Left lung (tissue), 10 donors: ENCODE measurements around the gene CAV2. TPM values are rescaled to one million over a fixed set of nuclear protein-coding genes. Genes with fewer than 3 reads are reported as not detected.
"Not testable (repeated sequence)": the region's sequence is repeated elsewhere in the genome, so short reads cannot be mapped to it uniquely, and the experiment has no call there.

ENCODE experiments used
- ATAC-seq: fragments of 200-7000 bp; cut with Tn5 transposase; one replicate; pipeline ENCODE4 v1.9.1; 2020; ENCODE audit warnings: moderate library complexity
- DNase-seq, 4 donors: peaks; one replicate each; pipeline ENCODE4 v3.0.0-alpha.2; 2013 to 2020
- H3K27ac ChIP-seq, 2 donors: fragments of 200-600 bp; sonication (generic) in 1 of 2; one replicate each; pipeline versions ENCODE4 v1.5.0 to v1.8.0; 2020 to 2021
- H3K27me3 ChIP-seq, 2 donors: fragments of 200-600 bp; sonication (generic) in 1 of 2; one replicate each; pipeline versions ENCODE4 v1.5.0 to v1.8.0; 2020 to 2021
- H3K36me3 ChIP-seq, 2 donors: fragments of 200-600 bp; sonication (generic) in 1 of 2; one replicate each; pipeline versions ENCODE4 v1.5.0 to v1.8.0; 2020 to 2021
- H3K4me1 ChIP-seq, 2 donors: fragments of 200-600 bp; one replicate each; pipeline ENCODE4 v1.8.0; 2021
- H3K4me3 ChIP-seq, 2 donors: fragments of 200-600 bp; sonication (generic) in 1 of 2; one replicate each; pipeline versions ENCODE4 v1.5.0 to v1.8.0; 2020 to 2021; ENCODE audit warnings: mild to moderate bottlenecking in 1 of 2
- H3K9me3 ChIP-seq, 2 donors: fragments of 200-600 bp; sonication (generic) in 1 of 2; one replicate each; pipeline versions ENCODE4 v1.5.0 to v1.8.0; 2020 to 2021
- CTCF ChIP-seq, 2 donors: fragments of 200-600 bp; sonication (generic) in 1 of 2; IDR thresholded peaks; one replicate each; pipeline versions ENCODE4 v1.5.0 to v1.8.0; 2021; ENCODE audit warnings: antibody characterized with exemption in 2 of 2
- intact Hi-C, 2 donors: fragments of 100-400 bp; cut with DNase I; formaldehyde crosslinking; loops; one replicate each; pipeline versions ENCODE4 v1.11.2 to v1.14.2; 2022
- polyA plus RNA-seq, 6 donors: library from polyadenylated mRNA; unstranded; fragments of 120-200 nt; gene quantifications; one replicate each; pipeline ENCODE4 v1.2.1, GENCODE V29; 2013; ENCODE audit not compliant: insufficient read length in 6 of 6
- total RNA-seq, 2 donors: library from RNA; stranded (reverse); fragmentation: NEBNext Ultra II Directional; extraction: Animal tissue kit (Norgen Biotek cat#: 25700); gene quantifications; one replicate each; pipeline ENCODE4 v1.2.1, GENCODE V29; 2021
- donor health status: DM: no; HTN: yes; CAD: no.
- donor health status: DM: no; HTN: no; CAD: no.

CAV2 gene
- total and polyA plus RNA-seq, 8 donors, result 85.2 to 210 (median 91.4) TPM

GRCh38 chr7:116483271-116483942 is 16.1 kb upstream of the CAV2 start:
- ATAC-seq (no peak), DNase-seq (no peak)
- Histone ChIP-seq H3K4me3 (no peak overlapping the region), H3K27me3 (no peaks in the 10 kb centered on the region), H3K36me3 (no peaks in the 10 kb centered on the region), H3K27ac (no peak overlapping the region), H3K4me1 (no peaks in the 10 kb centered on the region), H3K9me3 (no peaks in the 10 kb centered on the region)
- intact Hi-C loops, result no loop called here
- TF ChIP-seq CTCF (IDR thresholded peaks at IDR 0.05), result no peak

GRCh38 chr7:116484389-116484788 is 15.1 kb upstream of the CAV2 start:
- intact Hi-C loops, H3K9me3 ChIP-seq, H3K36me3 ChIP-seq, ATAC-seq, DNase-seq, H3K4me3 ChIP-seq, H3K4me1 ChIP-seq, H3K27me3 ChIP-seq, H3K27ac ChIP-seq: not testable (repeated sequence)

- H3K27me3 ChIP-seq, result no peaks in the 10 kb centered on the region
- no peaks in the 10 kb centered on the region for H3K9me3 ChIP-seq
- no peak for TF ChIP-seq CTCF (IDR thresholded peaks at IDR 0.05)
- intact Hi-C loops, result no loop called here
- no peak overlapping the region for H3K27ac ChIP-seq
- H3K4me3 ChIP-seq, result no peak overlapping the region
- ATAC-seq (no peak), DNase-seq (no peak)
- no peaks in the 10 kb centered on the region for H3K36me3 ChIP-seq
- peaks cover 0 to 5% of the 10 kb centered on the region in 2 donors for H3K4me1 ChIP-seq
Observed at GRCh38 chr7:116487907-116488521, 11.5 kb upstream of the CAV2 start.

GRCh38 chr7:116490351-116490750 is 9.2 kb upstream of the CAV2 start:
- H3K27me3 ChIP-seq, result no peaks in the 10 kb centered on the region
- H3K9me3 ChIP-seq, result no peaks in the 10 kb centered on the region
- ATAC-seq, result no peak
- no peak for TF ChIP-seq CTCF (IDR thresholded peaks at IDR 0.05)
- peak overlapping the region in 1 of 2 donors; percentile 16 for H3K27ac ChIP-seq
- no peak for DNase-seq
- intact Hi-C loops, result no loop called here
- H3K4me3 ChIP-seq, result no peak overlapping the region
- H3K4me1 ChIP-seq, result peaks cover 0 to 7% of the 10 kb centered on the region in 2 donors
- no peaks in the 10 kb centered on the region for H3K36me3 ChIP-seq

GRCh38 chr7:116491887-116492653 is 7.5 kb upstream of the CAV2 start:
- Histone ChIP-seq H3K27me3 (no peaks in the 10 kb centered on the region), H3K36me3 (no peaks in the 10 kb centered on the region), H3K4me1 (peaks cover 0 to 7% of the 10 kb centered on the region in 2 donors), H3K4me3 (no peak overlapping the region), H3K27ac (no peak overlapping the region), H3K9me3 (no peaks in the 10 kb centered on the region)
- TF ChIP-seq CTCF (IDR thresholded peaks at IDR 0.05), result no peak
- DNase-seq, result no peak
- ATAC-seq, result no peak
- intact Hi-C loops, result no loop called here
